GM23338 (cell line): ENCODE data around the gene GTF3C2. TPM values are rescaled to one million over a fixed set of nuclear protein-coding genes. Genes with fewer than 3 reads are reported as not detected.

Experiments
- ATAC-seq: fragments of 200-7000 bp; cut with Tn5 transposase; 3 replicates; pipeline ENCODE4 v1.9.1; 2020
- DNase-seq: peaks from one replicate; pipeline ENCODE4 v3.0.0-alpha.2; 2015; ENCODE audit warnings: low spot score
- H2AFZ ChIP-seq: fragments of 200-600 bp; sonication (generic); 2 replicates; pipeline ENCODE4 v1.8.0; 2016; ENCODE audit warnings: antibody characterized with exemption, mild to moderate bottlenecking, moderate library complexity
- H3F3A ChIP-seq: fragments of 200-600 bp; sonication (generic); replicated peaks from 2 replicates; pipeline ENCODE4 v1.8.0; 2017; ENCODE audit warnings: antibody characterized with exemption, mixed run types, low read depth
- H3K27ac ChIP-seq: fragments of 200-600 bp; sonication (generic); 2 replicates; pipeline ENCODE4 v1.6.1; 2016; ENCODE audit warnings: low read depth
- H3K27me3 ChIP-seq: fragments of 200-600 bp; sonication (generic); 2 replicates; pipeline ENCODE4 v1.8.0; 2016; ENCODE audit warnings: mild to moderate bottlenecking, mixed run types, moderate library complexity; ENCODE audit not compliant: insufficient read depth
- H3K36me3 ChIP-seq: fragments of 200-600 bp; sonication (generic); 2 replicates; pipeline ENCODE4 v1.8.0; 2016; ENCODE audit warnings: mild to moderate bottlenecking; ENCODE audit not compliant: insufficient read depth
- H3K4me1 ChIP-seq: fragments of 200-600 bp; sonication (generic); 2 replicates; pipeline ENCODE4 v1.8.0; 2016; ENCODE audit warnings: mild to moderate bottlenecking, moderate library complexity; ENCODE audit not compliant: insufficient read depth
- H3K4me2 ChIP-seq: fragments of 200-600 bp; sonication (generic); 2 replicates; pipeline ENCODE4 v1.7.1; 2017; ENCODE audit warnings: mixed run types
- H3K4me3 ChIP-seq: fragments of 200-600 bp; sonication (generic); 2 replicates; pipeline ENCODE4 v1.6.1; 2016; ENCODE audit warnings: mixed run types
- H3K79me2 ChIP-seq: fragments of 200-600 bp; sonication (generic); replicated peaks from 2 replicates; pipeline ENCODE4 v1.8.0; 2017; ENCODE audit warnings: mild to moderate bottlenecking; ENCODE audit not compliant: insufficient read depth
- H3K9me2 ChIP-seq: fragments of 200-600 bp; sonication (generic); 2 replicates; pipeline ENCODE4 v1.8.0; 2017; ENCODE audit not compliant: insufficient read depth
- H4K20me1 ChIP-seq: fragments of 200-600 bp; sonication (generic); replicated peaks from 2 replicates; pipeline ENCODE4 v1.8.0; 2017; ENCODE audit warnings: mild to moderate bottlenecking; ENCODE audit not compliant: insufficient read depth
- H3K27ac Mint-ChIP-seq: 2 replicates; pipeline ENCODE4 v1.8.0; 2020; ENCODE audit warnings: inconsistent platforms, mild to moderate bottlenecking, moderate library complexity, mixed read lengths
- H3K27me3 Mint-ChIP-seq: 3 replicates; pipeline ENCODE4 v1.8.0; 2022; ENCODE audit warnings: low read depth, mild to moderate bottlenecking, moderate library complexity, mixed read lengths, inconsistent platforms; ENCODE audit not compliant: insufficient read depth, poor library complexity
- H3K36me3 Mint-ChIP-seq: 3 replicates; pipeline ENCODE4 v1.8.0; 2021; ENCODE audit warnings: low read depth, mild to moderate bottlenecking, inconsistent platforms, moderate library complexity, mixed read lengths
- H3K4me1 Mint-ChIP-seq: 3 replicates; pipeline ENCODE4 v1.8.0; 2020; ENCODE audit warnings: mild to moderate bottlenecking, inconsistent platforms, mixed read lengths
- H3K4me3 Mint-ChIP-seq: 3 replicates; pipeline ENCODE4 v1.8.0; 2021; ENCODE audit warnings: moderate library complexity, mild to moderate bottlenecking, inconsistent platforms, mixed read lengths
- H3K9me3 Mint-ChIP-seq: 3 replicates; pipeline ENCODE4 v1.8.0; 2020; ENCODE audit warnings: moderate library complexity, mild to moderate bottlenecking, inconsistent platforms, mixed read lengths
- CREB1 ChIP-seq: fragments of 250-450 bp; sonication (Bioruptor Pico); IDR thresholded peaks from 2 replicates; pipeline ENCODE4 v1.5.0; 2020; ENCODE audit warnings: low read depth, mild to moderate bottlenecking, moderate library complexity
- CTCF ChIP-seq, 2 experiments: fragments of 200-600 bp in 1 of 2; sonication (generic) in 1 of 2; conservative IDR thresholded peaks; 2 replicates each; pipeline versions ENCODE4 v1.5.1 to v1.6.1; 2016 to 2017; ENCODE audit warnings: antibody characterized with exemption in 2 of 2, low read depth in 2 of 2, mild to moderate bottlenecking in 2 of 2, moderate library complexity in 1 of 2
- EZH2 ChIP-seq: fragments of 200-600 bp; sonication (generic); IDR thresholded peaks from one replicate; pipeline ENCODE4 v1.8.0; 2017; ENCODE audit warnings: antibody characterized with exemption, mild to moderate bottlenecking, low read depth; ENCODE audit not compliant: unreplicated experiment
- EZH2phosphoT487 ChIP-seq: fragments of 200-600 bp; sonication (generic); IDR thresholded peaks from one replicate; pipeline ENCODE4 v1.8.1; 2018; ENCODE audit warnings: antibody characterized with exemption; ENCODE audit not compliant: unreplicated experiment
- JUNB ChIP-seq: IDR thresholded peaks from one replicate; pipeline ENCODE4 v1.6.1; 2016; ENCODE audit warnings: antibody characterized with exemption; ENCODE audit not compliant: unreplicated experiment
- POLR2AphosphoS5 ChIP-seq: IDR thresholded peaks from 2 replicates; pipeline ENCODE4 v1.6.1; 2016; ENCODE audit warnings: antibody characterized with exemption, low read depth
- REST ChIP-seq: IDR thresholded peaks from one replicate; pipeline ENCODE4 v1.6.1; 2018; ENCODE audit warnings: antibody characterized with exemption; ENCODE audit not compliant: unreplicated experiment
- ZNF114 ChIP-seq: fragments of 250-450 bp; sonication (Bioruptor Pico); IDR thresholded peaks from 2 replicates; pipeline ENCODE4 v1.5.0; 2020; ENCODE audit warnings: mild to moderate bottlenecking, moderate library complexity
- ZNF462 ChIP-seq: fragments of 250-450 bp; sonication (Bioruptor Pico); IDR thresholded peaks from 2 replicates; pipeline ENCODE4 v1.5.0; 2020; ENCODE audit warnings: mild to moderate bottlenecking, moderate library complexity
- polyA plus RNA-seq: library from polyadenylated mRNA; unstranded; fragments of >200 nt; fragmentation: Nextera tagmentation; extraction: Ambion mirVana; gene quantifications from 2 replicates; pipeline ENCODE4 v1.2.1, GENCODE V29; 2016
- total RNA-seq: library from RNA; depleted of rRNA; stranded (reverse); fragments of >200 nt; shearing (Covaris generic); gene quantifications from 2 replicates; pipeline ENCODE4 v1.2.3, GENCODE V29; 2014

Gene GTF3C2
- total and polyA plus RNA-seq, 2 experiments from 2014 or later: 69.1 to 118 TPM

GRCh38 chr2:27308359-27308881 is 48.1 kb downstream of the GTF3C2 start, which contains the start of gene UCN:
Gene UCN (minus strand): TSS chr2:27308445. CDS start chr2:27307895, 550 bp downstream.
- Mint-ChIP-seq H3K27ac (no peak within 1 kb of the TSS), H3K4me1 (peaks cover 2% of the 10 kb centered on the region; the same call in 2 of the 3 replicates), H3K9me3 (no peaks in the 10 kb centered on the region), H3K27me3 (peaks cover 54% of the 10 kb centered on the region), H3K36me3 (peaks cover 5% of the 10 kb centered on the region; the same call in 1 of the 3 replicates), H3K4me3 (peak within 1 kb of the TSS; percentile 60)
- DNase-seq (peak; percentile 83), ATAC-seq (peak; percentile 59)
- TF ChIP-seq EZH2 (peak; percentile 32), ZNF462 (no peak), ZNF114 (CRISPR knock-in tag) (no peak), CREB1 (CRISPR knock-in tag) (no peak), EZH2phosphoT487 (no peak), JUNB (no peak), CTCF (conservative IDR thresholded peaks at IDR 0.05; ENCODE audit: low read depth in 2 of 2) (no peak), POLR2AphosphoS5 (no peak), REST (peak; percentile 97)
- Histone ChIP-seq H3K79me2 (no peaks in the 10 kb centered on the region), H3F3A (0 out of 2 replicates have a peak, but pooled peaks cover 6% of the 10 kb centered on the region), H3K4me2 (peak within 1 kb of the TSS; percentile 84), H3K9me2 (no peaks in the 10 kb centered on the region), H3K36me3 (no peaks in the 10 kb centered on the region), H4K20me1 (peaks cover 4% of the 10 kb centered on the region; the same call in 1 of the 2 replicates), H3K4me1 (peaks cover 9% of the 10 kb centered on the region; the same call in 1 of the 2 replicates), H3K27ac (no peak within 1 kb of the TSS), H3K4me3 (peak within 1 kb of the TSS; percentile 55), H2AFZ (peak within 1 kb of the TSS; percentile 94; the same call in 1 of the 2 replicates), H3K27me3 (peaks cover 57% of the 10 kb centered on the region)
